Gastroesophageal sphincter (tissue), 4 donors: Measurements from ENCODE around the gene TNFAIP8L3. TPM values are rescaled to one million over a fixed set of nuclear protein-coding genes. Genes with fewer than 3 reads are reported as not detected.
A peak's percentile ranks its signal among the peaks of the same experiment; 100 is the strongest.

Experiments
- ATAC-seq: fragments of 150-250 bp; one replicate; pipeline ENCODE4 v1.9.1; 2016; ENCODE audit warnings: mild to moderate bottlenecking, moderate library complexity
- H3K27ac ChIP-seq, 4 donors: fragments of 200-600 bp; sonication (generic) in 3 of 4; 1 replicate in 3 of 4; 2 replicates in 1 of 4; pipeline ENCODE4 v1.5.1; 2016 to 2019
- H3K27me3 ChIP-seq: fragments of 200-600 bp; sonication (generic); one replicate; pipeline ENCODE4 v1.5.1; 2019
- H3K36me3 ChIP-seq, 2 donors: fragments of 200-600 bp; sonication (generic); one replicate each; pipeline ENCODE4 v1.5.1; 2019; ENCODE audit warnings: control low read depth in 1 of 2
- H3K4me1 ChIP-seq, 3 donors: fragments of 200-600 bp; sonication (generic); 1 replicate in 2 of 3; 2 replicates in 1 of 3; pipeline ENCODE4 v1.5.1; 2016 to 2019; ENCODE audit warnings: control low read depth in 2 of 3
- H3K4me3 ChIP-seq, 2 donors: fragments of 200-600 bp; sonication (generic); one replicate each; pipeline ENCODE4 v1.5.1; 2019; ENCODE audit warnings: mild to moderate bottlenecking in 1 of 2, moderate library complexity in 1 of 2
- H3K9me3 ChIP-seq, 3 donors: fragments of 200-600 bp; sonication (generic); one replicate each; pipeline ENCODE4 v1.5.1; 2017 to 2019; ENCODE audit warnings: control low read depth in 2 of 3
- EP300 ChIP-seq: sonication (generic); formaldehyde crosslinking; IDR thresholded peaks from one replicate; pipeline ENCODE4 v1.6.1; 2017; ENCODE audit warnings: antibody characterized with exemption, mild to moderate bottlenecking
- POLR2A ChIP-seq, 2 donors: fragments of 450-650 bp; IDR thresholded peaks; one replicate each; pipeline ENCODE4 v1.6.1; 2017; ENCODE audit warnings: antibody characterized with exemption in 2 of 2, mild to moderate bottlenecking in 2 of 2, moderate library complexity in 1 of 2
- POLR2AphosphoS5 ChIP-seq: sonication (generic); formaldehyde crosslinking; IDR thresholded peaks from one replicate; pipeline ENCODE4 v1.6.1; 2017; ENCODE audit warnings: antibody characterized with exemption
- WGBS, 2 donors: methylation state at CpG; one replicate each; pipeline ENCODE4 v1.1.5; 2018; ENCODE audit warnings: low coverage in 1 of 2; 5-methylcytosine and 5-hydroxymethylcytosine counted together
- total RNA-seq, 4 donors: library from RNA; depleted of rRNA; stranded (reverse); fragments of >200 nt; gene quantifications; one replicate each; pipeline ENCODE4 v1.1.0, GENCODE V29; 2016
- TF ChIP-seq, protein P1 (sequence below), 4 experiments: fragments of 200-600 bp in 2 of 4; fragments of 450-650 bp in 2 of 4; sonication (generic) in 1 of 4; IDR thresholded peaks; one replicate each; pipeline ENCODE4 v1.5.1; 2017 to 2019; ENCODE audit warnings: antibody characterized with exemption in 4 of 4, mild to moderate bottlenecking in 2 of 4, moderate library complexity in 2 of 4

TNFAIP8L3 gene
- total RNA-seq, 4 donors from 2014 or later = 17.1 to 31.7 (median 23.9) TPM

DNA sequence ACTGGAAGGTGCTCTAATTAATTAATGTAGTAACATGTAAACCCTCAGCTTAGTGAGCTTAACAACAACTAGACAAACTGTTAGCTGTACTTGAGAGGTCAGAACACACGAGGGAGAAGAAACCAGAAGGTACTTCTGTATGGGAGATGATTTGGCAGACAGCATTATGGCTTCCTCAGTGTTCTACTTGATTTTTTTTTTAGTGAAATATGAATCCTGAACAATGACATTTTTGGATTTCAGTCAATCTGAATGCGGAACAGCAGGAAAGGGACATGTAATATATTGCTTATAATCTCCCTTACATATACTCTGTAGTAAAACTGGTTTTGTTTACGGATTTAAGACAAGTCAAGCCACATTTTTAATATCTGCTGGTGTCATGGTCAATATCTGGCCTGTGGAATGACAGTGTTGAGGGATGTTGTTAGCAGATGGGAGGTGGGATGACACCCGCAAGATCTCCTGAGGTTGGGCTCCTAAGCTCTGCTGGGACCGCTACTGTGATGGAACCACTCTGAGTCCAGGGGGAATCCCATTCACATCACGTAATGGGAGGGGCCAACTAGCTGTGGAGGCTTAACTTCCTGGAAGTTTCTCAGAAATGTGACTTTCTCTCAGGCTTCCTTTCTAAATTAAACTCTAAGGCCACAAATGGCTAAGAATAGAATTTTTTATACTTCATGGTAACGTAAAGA, 18.7 kb downstream of the TNFAIP8L3 start:
- peak; percentile 8 for ATAC-seq
- TF ChIP-seq POLR2A (IDR thresholded peaks at IDR 0.05) (no peak), POLR2AphosphoS5 (peak; percentile 52)
- Histone ChIP-seq H3K27ac (peak overlapping the region; percentile 70 to 83 (median 74)), H3K36me3 (no peaks in the 10 kb centered on the region), H3K9me3 (no peaks in the 10 kb centered on the region), H3K27me3 (no peaks in the 10 kb centered on the region), H3K4me1 (peaks cover 0 to 40% (median 10%) of the 10 kb centered on the region in 3 donors), H3K4me3 (no peak overlapping the region)
- WGBS, 2 donors = 63 to 78% methylated on average over 5 to 7 of the region's 7 CpGs

DNA sequence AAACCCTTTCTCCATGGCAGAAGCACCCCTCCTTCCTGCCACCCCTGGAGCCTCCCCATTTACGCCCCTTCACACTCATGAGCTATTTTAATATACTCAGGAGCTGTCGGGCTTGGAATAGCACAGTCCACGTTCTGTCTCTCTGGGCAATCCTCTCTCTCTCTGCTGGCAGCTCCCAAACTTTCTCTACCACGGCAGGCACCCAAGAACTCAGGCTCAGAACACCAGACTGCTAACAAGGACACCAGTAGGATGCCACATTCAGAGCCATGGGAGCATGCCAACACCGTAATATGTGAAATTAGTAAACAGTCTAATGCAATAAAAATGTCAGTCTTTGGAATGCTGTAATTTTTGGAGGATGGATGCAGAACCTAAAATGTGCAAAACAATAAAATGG, 19.3 kb downstream of the TNFAIP8L3 start:
- H3K27me3 ChIP-seq = no peaks in the 10 kb centered on the region
- WGBS, 2 donors = 21 to 34% methylated on average over 2 to 3 of the region's 5 CpGs
- ATAC-seq = peak; percentile 66
- H3K36me3 ChIP-seq = no peaks in the 10 kb centered on the region
- no peak overlapping the region for H3K4me3 ChIP-seq
- H3K27ac ChIP-seq = peak overlapping the region; percentile 70 to 83 (median 72)
- TF ChIP-seq EP300 (no peak), POLR2AphosphoS5 (peak; percentile 87)
- TF ChIP-seq, protein P1, sequence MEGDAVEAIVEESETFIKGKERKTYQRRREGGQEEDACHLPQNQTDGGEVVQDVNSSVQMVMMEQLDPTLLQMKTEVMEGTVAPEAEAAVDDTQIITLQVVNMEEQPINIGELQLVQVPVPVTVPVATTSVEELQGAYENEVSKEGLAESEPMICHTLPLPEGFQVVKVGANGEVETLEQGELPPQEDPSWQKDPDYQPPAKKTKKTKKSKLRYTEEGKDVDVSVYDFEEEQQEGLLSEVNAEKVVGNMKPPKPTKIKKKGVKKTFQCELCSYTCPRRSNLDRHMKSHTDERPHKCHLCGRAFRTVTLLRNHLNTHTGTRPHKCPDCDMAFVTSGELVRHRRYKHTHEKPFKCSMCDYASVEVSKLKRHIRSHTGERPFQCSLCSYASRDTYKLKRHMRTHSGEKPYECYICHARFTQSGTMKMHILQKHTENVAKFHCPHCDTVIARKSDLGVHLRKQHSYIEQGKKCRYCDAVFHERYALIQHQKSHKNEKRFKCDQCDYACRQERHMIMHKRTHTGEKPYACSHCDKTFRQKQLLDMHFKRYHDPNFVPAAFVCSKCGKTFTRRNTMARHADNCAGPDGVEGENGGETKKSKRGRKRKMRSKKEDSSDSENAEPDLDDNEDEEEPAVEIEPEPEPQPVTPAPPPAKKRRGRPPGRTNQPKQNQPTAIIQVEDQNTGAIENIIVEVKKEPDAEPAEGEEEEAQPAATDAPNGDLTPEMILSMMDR (IDR thresholded peaks at IDR 0.05) = no peak
- peaks cover 0 to 40% (median 10%) of the 10 kb centered on the region in 3 donors for H3K4me1 ChIP-seq
- H3K9me3 ChIP-seq = no peaks in the 10 kb centered on the region

DNA sequence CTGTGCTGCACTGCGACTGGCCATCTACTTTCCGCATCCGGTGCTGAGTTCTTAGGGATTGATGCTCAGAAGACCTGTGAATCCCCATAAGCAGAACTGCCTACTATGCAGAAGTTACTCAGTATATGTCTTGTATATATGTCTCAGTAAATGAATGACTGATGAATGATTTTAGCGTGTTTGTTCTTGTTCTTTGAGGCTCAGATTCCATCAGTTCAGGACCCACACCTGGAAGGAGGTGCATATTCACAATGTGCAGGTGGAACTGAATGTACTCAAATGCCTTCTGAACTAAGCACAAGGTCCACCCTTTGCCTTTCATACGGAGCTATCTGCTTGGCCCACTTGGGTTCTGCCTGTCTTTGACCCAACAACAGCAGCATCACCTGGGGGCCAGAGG, 19.8 kb downstream of the TNFAIP8L3 start:
- Histone ChIP-seq H3K36me3 (no peaks in the 10 kb centered on the region), H3K9me3 (no peaks in the 10 kb centered on the region), H3K27me3 (no peaks in the 10 kb centered on the region), H3K4me3 (no peak overlapping the region), H3K4me1 (peaks cover 0 to 40% (median 10%) of the 10 kb centered on the region in 3 donors), H3K27ac (peak overlapping the region in 3 of 4 donors; percentile 71 to 83 (median 73))
- no peak for ATAC-seq
- TF ChIP-seq EP300 (no peak), POLR2A (IDR thresholded peaks at IDR 0.05) (no peak), POLR2AphosphoS5 (no peak)
- TF ChIP-seq, protein P1 (IDR thresholded peaks at IDR 0.05) = no peak
- WGBS, 2 donors = 80 to 88% methylated on average over 2 to 4 of the region's 5 CpGs

DNA sequence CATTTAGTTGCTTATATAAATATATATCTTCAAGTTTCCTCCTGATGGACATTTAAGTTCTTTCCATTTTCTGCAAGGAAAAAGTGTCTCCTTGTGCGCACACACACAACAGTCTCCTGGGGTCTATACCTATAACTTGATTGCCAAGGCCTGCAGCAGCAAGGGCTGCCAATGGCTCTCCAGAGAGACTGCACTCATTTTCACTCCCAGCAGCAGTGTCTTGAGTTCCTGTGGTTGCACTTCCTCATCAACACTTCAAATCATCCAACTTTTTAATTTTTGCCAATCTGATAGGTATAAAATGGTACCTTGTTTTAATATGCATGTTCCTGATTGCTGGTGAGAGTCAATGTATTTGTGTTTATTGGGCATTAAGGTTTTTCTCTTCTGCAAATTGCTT, 23.1 kb downstream of the TNFAIP8L3 start:
- Histone ChIP-seq H3K4me3 (no peak overlapping the region), H3K27ac (no peak overlapping the region), H3K36me3 (no peaks in the 10 kb centered on the region), H3K4me1 (peaks cover 0 to 38% (median 12%) of the 10 kb centered on the region in 3 donors), H3K9me3 (no peaks in the 10 kb centered on the region), H3K27me3 (no peaks in the 10 kb centered on the region)
- TF ChIP-seq, protein P1 (IDR thresholded peaks at IDR 0.05) = no peak
- no peak for TF ChIP-seq EP300
- no peak for ATAC-seq
- WGBS, 2 donors = 63 to 100% methylated on average over 1 of the region's 1 CpG

DNA sequence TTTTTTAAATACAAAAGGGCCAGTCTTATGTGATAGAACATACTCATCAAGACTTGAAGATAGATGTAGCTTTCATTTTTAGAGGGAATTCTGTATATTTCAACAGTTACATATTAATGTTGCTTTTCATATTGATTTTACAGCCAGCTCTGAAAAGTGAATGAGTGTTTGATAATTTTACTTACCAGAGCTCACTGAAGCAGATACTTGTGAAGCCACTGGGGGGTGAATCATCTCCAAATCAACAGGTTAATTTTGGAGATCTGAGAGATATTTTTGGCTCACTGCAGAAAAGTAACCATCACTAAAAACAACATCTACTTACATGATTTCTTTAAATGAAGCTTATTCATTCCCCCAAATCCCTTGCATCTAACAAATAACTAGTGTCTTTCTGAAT, 24.7 kb downstream of the TNFAIP8L3 start:
- no peaks in the 10 kb centered on the region for H3K36me3 ChIP-seq
- no peaks in the 10 kb centered on the region for H3K27me3 ChIP-seq
- H3K9me3 ChIP-seq = no peaks in the 10 kb centered on the region
- ATAC-seq = no peak
- peaks cover 8 to 37% (median 11%) of the 10 kb centered on the region in 3 donors for H3K4me1 ChIP-seq
- TF ChIP-seq POLR2A (IDR thresholded peaks at IDR 0.05) = no peak
- no peak for TF ChIP-seq EP300
- H3K27ac ChIP-seq = no peak overlapping the region
- H3K4me3 ChIP-seq = no peak overlapping the region

DNA sequence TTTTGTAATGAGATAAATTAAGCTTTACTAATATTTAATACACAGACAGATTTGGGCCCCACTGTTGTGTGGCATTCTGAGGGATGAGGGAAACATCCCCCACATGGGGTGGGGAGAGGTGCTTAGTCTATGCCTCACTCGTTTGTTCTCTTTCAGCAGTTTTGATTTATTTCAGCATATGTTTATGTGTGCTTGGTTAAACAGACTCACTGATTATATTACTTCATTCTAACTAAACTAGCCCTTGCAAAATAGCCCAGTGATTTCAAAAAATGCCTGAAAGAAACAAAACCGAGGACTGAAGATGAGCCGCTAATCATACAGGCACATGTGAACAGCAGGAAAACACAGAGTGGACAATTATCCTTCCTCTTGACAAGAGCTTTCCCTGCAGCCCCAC, 27.2 kb downstream of the TNFAIP8L3 start:
- WGBS, 2 donors = 30 to 33% methylated on average over 3 of the region's 3 CpGs

More for the DNA sequence above, 27.2 kb downstream of the TNFAIP8L3 start:
- no peak overlapping the region for H3K4me3 ChIP-seq
- ATAC-seq = peak; percentile 46
- no peaks in the 10 kb centered on the region for H3K9me3 ChIP-seq
- no peaks in the 10 kb centered on the region for H3K27me3 ChIP-seq
- TF ChIP-seq EP300 (no peak), POLR2A (IDR thresholded peaks at IDR 0.05) (no peak), POLR2AphosphoS5 (peak; percentile 59)
- TF ChIP-seq, protein P1 (IDR thresholded peaks at IDR 0.05) = no peak
- peak overlapping the region; percentile 11 to 69 (median 34) for H3K27ac ChIP-seq
- H3K4me1 ChIP-seq = peaks cover 8 to 36% (median 8%) of the 10 kb centered on the region in 3 donors
- no peaks in the 10 kb centered on the region for H3K36me3 ChIP-seq
